ENCODE data around the gene SLC6A18. TPM values are rescaled to one million over a fixed set of nuclear protein-coding genes. Genes with fewer than 3 reads are reported as not detected.

The SLC6A18 gene
- total RNA-seq, 1 donor from 2014 or later = not detected

GRCh38 chr5:1214163-1214935 is 10.8 kb upstream of the SLC6A18 start:
- peaks cover 3 to 11% (median 4%) of the 10 kb centered on the region in 3 donors for H3K9me3 ChIP-seq (ENCODE audit: control insufficient read depth in 3 of 3, low read length in 3 of 3)
- peaks cover 15 to 35% (median 32%) of the 10 kb centered on the region in 3 donors for H3K27me3 ChIP-seq (ENCODE audit: control insufficient read depth in 3 of 3, insufficient read depth in 3 of 3, low read length in 3 of 3)
- no peaks in the 10 kb centered on the region for H3K4me1 ChIP-seq (ENCODE audit: control insufficient read depth in 3 of 3, insufficient read depth in 3 of 3, low read length in 3 of 3)

GRCh38 chr5:1214936-1215220 is 10.3 kb upstream of the SLC6A18 start:
- H3K9me3 ChIP-seq (ENCODE audit: control insufficient read depth in 3 of 3, low read length in 3 of 3) = peaks cover 3 to 11% (median 4%) of the 10 kb centered on the region in 3 donors
- no peaks in the 10 kb centered on the region for H3K36me3 ChIP-seq (ENCODE audit: control insufficient read depth in 3 of 3, insufficient read depth in 3 of 3, low read length in 3 of 3)
- H3K4me3 ChIP-seq (ENCODE audit: low read length in 3 of 3) = no peak overlapping the region
- peaks cover 17 to 36% (median 32%) of the 10 kb centered on the region in 3 donors for H3K27me3 ChIP-seq (ENCODE audit: control insufficient read depth in 3 of 3, insufficient read depth in 3 of 3, low read length in 3 of 3)
- H3K4me1 ChIP-seq (ENCODE audit: control insufficient read depth in 3 of 3, insufficient read depth in 3 of 3, low read length in 3 of 3) = no peaks in the 10 kb centered on the region
- no peak overlapping the region for H3K9ac ChIP-seq (ENCODE audit: low read depth in 1 of 3, low read length in 3 of 3)
- H3K27ac ChIP-seq (ENCODE audit: low read depth, low read length) = no peak overlapping the region

More at GRCh38 chr5:1214163-1214935, 10.8 kb upstream of the SLC6A18 start:
- no peak overlapping the region for H3K9ac ChIP-seq (ENCODE audit: low read depth in 1 of 3, low read length in 3 of 3)
- H3K4me3 ChIP-seq (ENCODE audit: low read length in 3 of 3) = no peak overlapping the region
- no peak overlapping the region for H3K27ac ChIP-seq (ENCODE audit: low read depth, low read length)
- H3K36me3 ChIP-seq (ENCODE audit: control insufficient read depth in 3 of 3, insufficient read depth in 3 of 3, low read length in 3 of 3) = no peaks in the 10 kb centered on the region

- Histone ChIP-seq H3K36me3 (ENCODE audit: control insufficient read depth in 3 of 3, insufficient read depth in 3 of 3, low read length in 3 of 3) (no peaks in the 10 kb centered on the region), H3K27ac (ENCODE audit: low read depth, low read length) (no peak overlapping the region), H3K9ac (ENCODE audit: low read depth in 1 of 3, low read length in 3 of 3) (no peak overlapping the region), H3K4me3 (ENCODE audit: low read length in 3 of 3) (no peak overlapping the region), H3K27me3 (ENCODE audit: control insufficient read depth in 3 of 3, insufficient read depth in 3 of 3, low read length in 3 of 3) (peaks cover 17 to 36% (median 31%) of the 10 kb centered on the region in 3 donors), H3K4me1 (ENCODE audit: control insufficient read depth in 3 of 3, insufficient read depth in 3 of 3, low read length in 3 of 3) (no peaks in the 10 kb centered on the region), H3K9me3 (ENCODE audit: control insufficient read depth in 3 of 3, low read length in 3 of 3) (peaks cover 3 to 11% (median 4%) of the 10 kb centered on the region in 3 donors)
Observed at GRCh38 chr5:1215320-1216096, 9.7 kb upstream of the SLC6A18 start.

- Histone ChIP-seq H3K9ac (ENCODE audit: low read depth in 1 of 3, low read length in 3 of 3) (no peak overlapping the region), H3K27ac (ENCODE audit: low read depth, low read length) (no peak overlapping the region), H3K4me3 (ENCODE audit: low read length in 3 of 3) (no peak overlapping the region), H3K27me3 (ENCODE audit: control insufficient read depth in 3 of 3, insufficient read depth in 3 of 3, low read length in 3 of 3) (peaks cover 16 to 43% (median 34%) of the 10 kb centered on the region in 3 donors), H3K4me1 (ENCODE audit: control insufficient read depth in 3 of 3, insufficient read depth in 3 of 3, low read length in 3 of 3) (no peaks in the 10 kb centered on the region), H3K9me3 (ENCODE audit: control insufficient read depth in 3 of 3, low read length in 3 of 3) (peaks cover 2 to 11% (median 4%) of the 10 kb centered on the region in 3 donors), H3K36me3 (ENCODE audit: control insufficient read depth in 3 of 3, insufficient read depth in 3 of 3, low read length in 3 of 3) (no peaks in the 10 kb centered on the region)
Observed at GRCh38 chr5:1216211-1216917, 8.8 kb upstream of the SLC6A18 start.

GRCh38 chr5:1216918-1217295 is 8.3 kb upstream of the SLC6A18 start:
- Histone ChIP-seq H3K27ac (ENCODE audit: low read depth, low read length) (no peak overlapping the region), H3K9me3 (ENCODE audit: control insufficient read depth in 3 of 3, low read length in 3 of 3) (peaks cover 0 to 11% (median 4%) of the 10 kb centered on the region in 3 donors), H3K9ac (ENCODE audit: low read depth in 1 of 3, low read length in 3 of 3) (no peak overlapping the region), H3K36me3 (ENCODE audit: control insufficient read depth in 3 of 3, insufficient read depth in 3 of 3, low read length in 3 of 3) (no peaks in the 10 kb centered on the region), H3K4me3 (ENCODE audit: low read length in 3 of 3) (no peak overlapping the region), H3K27me3 (ENCODE audit: control insufficient read depth in 3 of 3, insufficient read depth in 3 of 3, low read length in 3 of 3) (peaks cover 11 to 39% (median 33%) of the 10 kb centered on the region in 3 donors), H3K4me1 (ENCODE audit: control insufficient read depth in 3 of 3, insufficient read depth in 3 of 3, low read length in 3 of 3) (no peaks in the 10 kb centered on the region)

GRCh38 chr5:1217596-1218206 is 7.5 kb upstream of the SLC6A18 start:
- peaks cover 16 to 41% (median 36%) of the 10 kb centered on the region in 3 donors for H3K27me3 ChIP-seq (ENCODE audit: control insufficient read depth in 3 of 3, insufficient read depth in 3 of 3, low read length in 3 of 3)
- H3K9me3 ChIP-seq (ENCODE audit: control insufficient read depth in 3 of 3, low read length in 3 of 3) = peaks cover 0 to 11% (median 4%) of the 10 kb centered on the region in 3 donors
- no peak overlapping the region for H3K9ac ChIP-seq (ENCODE audit: low read depth in 1 of 3, low read length in 3 of 3)
- no peaks in the 10 kb centered on the region for H3K4me1 ChIP-seq (ENCODE audit: control insufficient read depth in 3 of 3, insufficient read depth in 3 of 3, low read length in 3 of 3)
- H3K27ac ChIP-seq (ENCODE audit: low read depth, low read length) = no peak overlapping the region
- H3K4me3 ChIP-seq (ENCODE audit: low read length in 3 of 3) = no peak overlapping the region
- H3K36me3 ChIP-seq (ENCODE audit: control insufficient read depth in 3 of 3, insufficient read depth in 3 of 3, low read length in 3 of 3) = no peaks in the 10 kb centered on the region

GRCh38 chr5:1218351-1219080 is 6.7 kb upstream of the SLC6A18 start:
- peaks cover 16 to 41% (median 40%) of the 10 kb centered on the region in 3 donors for H3K27me3 ChIP-seq (ENCODE audit: control insufficient read depth in 3 of 3, insufficient read depth in 3 of 3, low read length in 3 of 3)
- H3K9ac ChIP-seq (ENCODE audit: low read depth in 1 of 3, low read length in 3 of 3) = no peak overlapping the region
- H3K4me1 ChIP-seq (ENCODE audit: control insufficient read depth in 3 of 3, insufficient read depth in 3 of 3, low read length in 3 of 3) = no peaks in the 10 kb centered on the region
- H3K9me3 ChIP-seq (ENCODE audit: control insufficient read depth in 3 of 3, low read length in 3 of 3) = peaks cover 0 to 11% (median 4%) of the 10 kb centered on the region in 3 donors
- H3K4me3 ChIP-seq (ENCODE audit: low read length in 3 of 3) = no peak overlapping the region
- H3K27ac ChIP-seq (ENCODE audit: low read depth, low read length) = no peak overlapping the region
- H3K36me3 ChIP-seq (ENCODE audit: control insufficient read depth in 3 of 3, insufficient read depth in 3 of 3, low read length in 3 of 3) = no peaks in the 10 kb centered on the region

GRCh38 chr5:1219098-1219767 is 5.9 kb upstream of the SLC6A18 start:
- no peak overlapping the region for H3K27ac ChIP-seq (ENCODE audit: low read depth, low read length)
- H3K4me3 ChIP-seq (ENCODE audit: low read length in 3 of 3) = no peak overlapping the region
- peaks cover 22 to 45% (median 40%) of the 10 kb centered on the region in 3 donors for H3K27me3 ChIP-seq (ENCODE audit: control insufficient read depth in 3 of 3, insufficient read depth in 3 of 3, low read length in 3 of 3)
- H3K36me3 ChIP-seq (ENCODE audit: control insufficient read depth in 3 of 3, insufficient read depth in 3 of 3, low read length in 3 of 3) = no peaks in the 10 kb centered on the region
- H3K9me3 ChIP-seq (ENCODE audit: control insufficient read depth in 3 of 3, low read length in 3 of 3) = peaks cover 0 to 11% (median 4%) of the 10 kb centered on the region in 3 donors
- H3K9ac ChIP-seq (ENCODE audit: low read depth in 1 of 3, low read length in 3 of 3) = no peak overlapping the region
- no peaks in the 10 kb centered on the region for H3K4me1 ChIP-seq (ENCODE audit: control insufficient read depth in 3 of 3, insufficient read depth in 3 of 3, low read length in 3 of 3)

GRCh38 chr5:1219768-1220100 is 5.4 kb upstream of the SLC6A18 start:
- no peak overlapping the region for H3K9ac ChIP-seq (ENCODE audit: low read depth in 1 of 3, low read length in 3 of 3)
- peaks cover 0 to 11% (median 4%) of the 10 kb centered on the region in 3 donors for H3K9me3 ChIP-seq (ENCODE audit: control insufficient read depth in 3 of 3, low read length in 3 of 3)
- peaks cover 22 to 45% (median 37%) of the 10 kb centered on the region in 3 donors for H3K27me3 ChIP-seq (ENCODE audit: control insufficient read depth in 3 of 3, insufficient read depth in 3 of 3, low read length in 3 of 3)
- no peak overlapping the region for H3K4me3 ChIP-seq (ENCODE audit: low read length in 3 of 3)
- no peaks in the 10 kb centered on the region for H3K36me3 ChIP-seq (ENCODE audit: control insufficient read depth in 3 of 3, insufficient read depth in 3 of 3, low read length in 3 of 3)
- no peaks in the 10 kb centered on the region for H3K4me1 ChIP-seq (ENCODE audit: control insufficient read depth in 3 of 3, insufficient read depth in 3 of 3, low read length in 3 of 3)
- H3K27ac ChIP-seq (ENCODE audit: low read depth, low read length) = no peak overlapping the region

Data from skeletal muscle tissue (tissue), 4 donors.